Type B pancreatic cell (in vitro differentiated cells): Measurements from ENCODE around the gene MPO. TPM values are rescaled to one million over a fixed set of nuclear protein-coding genes. Genes with fewer than 3 reads are reported as not detected.

Experiments used
- DNase-seq: peaks from one replicate; pipeline ENCODE4 v3.0.0; 2021; ENCODE audit warnings: mixed read lengths; ENCODE audit not compliant: unreplicated experiment; ENCODE audit errors: extremely low spot score
- H3K27ac Mint-ChIP-seq: 2 replicates; pipeline ENCODE4 v1.8.0; 2021; ENCODE audit warnings: mild to moderate bottlenecking, mixed read lengths
- H3K27me3 Mint-ChIP-seq: 2 replicates; pipeline ENCODE4 v1.8.0; 2021; ENCODE audit warnings: mixed read lengths
- H3K36me3 Mint-ChIP-seq: 2 replicates; pipeline ENCODE4 v1.8.0; 2021; ENCODE audit warnings: mixed read lengths
- H3K4me1 Mint-ChIP-seq: one replicate; pipeline ENCODE4 v1.8.0; 2021; ENCODE audit warnings: mixed read lengths; ENCODE audit not compliant: unreplicated experiment
- H3K4me3 Mint-ChIP-seq: 2 replicates; pipeline ENCODE4 v1.8.0; 2021; ENCODE audit warnings: mild to moderate bottlenecking, mixed read lengths
- H3K9me3 Mint-ChIP-seq: 2 replicates; pipeline ENCODE4 v1.8.0; 2021; ENCODE audit warnings: mixed read lengths
- total RNA-seq: library from RNA; stranded (reverse); gene quantifications from 2 replicates; pipeline ENCODE4 v1.2.1, GENCODE V29; 2021; ENCODE audit warnings: low replicate concordance
- TF ChIP-seq, protein P1 (sequence below): fragments of 200-600 bp; sonication (generic); conservative IDR thresholded peaks from 2 replicates; pipeline ENCODE4 v1.5.0; 2021; ENCODE audit warnings: antibody characterized with exemption, mild to moderate bottlenecking

The MPO gene
- total RNA-seq, 1 donor from 2014 or later = not detected

DNA sequence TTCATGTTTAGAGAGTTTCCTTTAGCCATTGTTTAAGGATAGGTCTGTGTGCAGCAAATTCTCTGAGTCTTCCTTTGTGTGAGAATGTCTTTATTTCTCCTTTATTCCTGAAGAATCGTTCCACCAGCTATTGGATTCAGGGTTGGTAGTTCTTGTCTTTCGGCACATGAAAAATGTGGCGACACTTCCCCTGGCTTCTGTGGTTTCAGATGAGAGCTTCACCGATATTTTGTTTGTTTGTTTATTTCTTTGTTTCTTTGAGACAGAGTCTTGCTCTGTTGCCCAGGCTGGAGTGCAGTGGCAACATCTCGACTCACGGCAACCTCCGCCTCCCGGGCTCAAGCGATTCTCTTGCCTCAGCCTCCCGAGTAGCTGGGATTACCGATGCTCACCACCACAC is 18.6 kb downstream of the MPO start:
- no peaks in the 10 kb centered on the region for H3K36me3 Mint-ChIP-seq
- H3K27ac Mint-ChIP-seq = no peak overlapping the region
- TF ChIP-seq, protein P1, sequence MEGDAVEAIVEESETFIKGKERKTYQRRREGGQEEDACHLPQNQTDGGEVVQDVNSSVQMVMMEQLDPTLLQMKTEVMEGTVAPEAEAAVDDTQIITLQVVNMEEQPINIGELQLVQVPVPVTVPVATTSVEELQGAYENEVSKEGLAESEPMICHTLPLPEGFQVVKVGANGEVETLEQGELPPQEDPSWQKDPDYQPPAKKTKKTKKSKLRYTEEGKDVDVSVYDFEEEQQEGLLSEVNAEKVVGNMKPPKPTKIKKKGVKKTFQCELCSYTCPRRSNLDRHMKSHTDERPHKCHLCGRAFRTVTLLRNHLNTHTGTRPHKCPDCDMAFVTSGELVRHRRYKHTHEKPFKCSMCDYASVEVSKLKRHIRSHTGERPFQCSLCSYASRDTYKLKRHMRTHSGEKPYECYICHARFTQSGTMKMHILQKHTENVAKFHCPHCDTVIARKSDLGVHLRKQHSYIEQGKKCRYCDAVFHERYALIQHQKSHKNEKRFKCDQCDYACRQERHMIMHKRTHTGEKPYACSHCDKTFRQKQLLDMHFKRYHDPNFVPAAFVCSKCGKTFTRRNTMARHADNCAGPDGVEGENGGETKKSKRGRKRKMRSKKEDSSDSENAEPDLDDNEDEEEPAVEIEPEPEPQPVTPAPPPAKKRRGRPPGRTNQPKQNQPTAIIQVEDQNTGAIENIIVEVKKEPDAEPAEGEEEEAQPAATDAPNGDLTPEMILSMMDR = no peak
- H3K27me3 Mint-ChIP-seq = peaks cover 88% of the 10 kb centered on the region
- no peaks in the 10 kb centered on the region for H3K4me1 Mint-ChIP-seq
- H3K9me3 Mint-ChIP-seq = no peaks in the 10 kb centered on the region
- DNase-seq = no peak
- no peak overlapping the region for H3K4me3 Mint-ChIP-seq

- H3K27me3 Mint-ChIP-seq = peaks cover 88% of the 10 kb centered on the region
- H3K27ac Mint-ChIP-seq = no peak overlapping the region
- TF ChIP-seq, protein P1 = no peak
- H3K9me3 Mint-ChIP-seq = no peaks in the 10 kb centered on the region
- H3K36me3 Mint-ChIP-seq = no peaks in the 10 kb centered on the region
- DNase-seq = peak; percentile 42
- no peak overlapping the region for H3K4me3 Mint-ChIP-seq
- H3K4me1 Mint-ChIP-seq = no peaks in the 10 kb centered on the region
Observed at GRCh38 chr17:58254803-58255202, 25.9 kb downstream of the MPO start.

DNA sequence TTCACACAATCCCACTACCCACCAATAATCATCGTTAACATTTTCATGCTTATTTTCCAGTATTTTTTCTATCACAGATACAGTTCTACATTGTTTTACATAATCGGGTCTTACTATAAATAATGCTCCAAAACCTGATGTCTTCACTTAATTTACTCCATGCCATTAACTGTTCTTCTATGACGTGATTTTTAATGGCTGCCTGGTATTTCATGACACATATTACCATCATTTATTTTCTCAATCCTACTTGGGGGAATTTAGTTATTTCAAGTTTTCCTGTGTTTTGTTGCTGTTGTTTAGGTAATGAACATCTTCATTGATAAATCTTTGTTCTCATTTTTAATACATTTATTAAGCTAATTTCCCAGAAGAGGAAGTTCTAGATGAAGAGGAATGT is 27.7 kb downstream of the MPO start:
- Mint-ChIP-seq H3K4me1 (no peaks in the 10 kb centered on the region), H3K27ac (no peak overlapping the region), H3K27me3 (peaks cover 89% of the 10 kb centered on the region), H3K36me3 (no peaks in the 10 kb centered on the region), H3K9me3 (no peaks in the 10 kb centered on the region), H3K4me3 (no peak overlapping the region)
- TF ChIP-seq, protein P1 = no peak
- DNase-seq = no peak

DNA sequence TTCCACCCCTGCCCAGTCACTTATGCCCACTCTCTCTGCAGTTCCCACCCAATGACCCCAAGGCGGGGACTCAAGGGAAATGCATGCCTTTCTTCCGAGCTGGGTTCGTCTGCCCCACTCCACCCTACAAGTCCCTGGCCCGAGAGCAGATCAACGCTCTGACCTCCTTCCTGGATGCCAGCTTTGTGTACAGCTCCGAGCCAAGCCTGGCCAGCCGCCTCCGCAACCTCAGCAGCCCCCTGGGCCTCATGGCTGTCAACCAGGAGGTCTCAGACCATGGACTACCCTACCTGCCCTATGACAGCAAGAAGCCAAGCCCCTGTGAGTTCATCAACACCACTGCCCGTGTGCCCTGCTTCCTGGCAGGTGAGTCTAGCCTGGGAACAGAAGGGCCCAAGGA is 28.6 kb downstream of the MPO start:
- Mint-ChIP-seq H3K4me3 (no peak overlapping the region), H3K36me3 (no peaks in the 10 kb centered on the region), H3K4me1 (no peaks in the 10 kb centered on the region), H3K27ac (no peak overlapping the region), H3K9me3 (no peaks in the 10 kb centered on the region), H3K27me3 (peaks cover 88% of the 10 kb centered on the region)
- DNase-seq = peak; percentile 63
- TF ChIP-seq, protein P1 = no peak

- Mint-ChIP-seq H3K9me3 (no peaks in the 10 kb centered on the region), H3K27me3 (peaks cover 89% of the 10 kb centered on the region), H3K4me1 (no peaks in the 10 kb centered on the region), H3K36me3 (no peaks in the 10 kb centered on the region), H3K4me3 (peak overlapping the region; percentile 78), H3K27ac (no peak overlapping the region)
- DNase-seq = peak; percentile 34
- TF ChIP-seq, protein P1 = no peak
Observed at GRCh38 chr17:58250344-58251011, 30.3 kb downstream of the MPO start.
